H1 (cell line): ENCODE data around the gene HNF1B. TPM values are rescaled to one million over a fixed set of nuclear protein-coding genes. Genes with fewer than 3 reads are reported as not detected.

ENCODE experiments used
- CTCF ChIA-PET: fragments of 300-600 bp; sonication (Branson Sonifier 250); formaldehyde crosslinking; loops from one replicate; lab custom pipeline; 2021; ENCODE audit not compliant: partially characterized antibody; lab: Charles Lee
- POLR2A ChIA-PET: fragments of 300-600 bp; sonication (Branson Sonifier 250); formaldehyde crosslinking; loops from one replicate; lab custom pipeline; 2021; ENCODE audit warnings: inconsistent platforms; ENCODE audit not compliant: partially characterized antibody; lab: Charles Lee
- DNase-seq, 2 experiments: peaks; one replicate each; pipeline versions ENCODE4 v3.0.0 to v3.0.0-alpha.2; 2010 to 2022; ENCODE audit warnings: low spot score in 2 of 2, low read depth in 1 of 2, mixed read lengths in 1 of 2
- FAIRE-seq: peaks from 2 replicates; lab custom pipeline; 2011; peaks lifted over from hg19 to GRCh38; lab: Jason Lieb, UNC
- H2AFZ ChIP-seq: 2 replicates; pipeline ENCODE4 v1.8.1; 2012; ENCODE audit warnings: low read length, inconsistent platforms
- H2AK5ac ChIP-seq: 2 replicates; pipeline ENCODE4 v1.6.1; 2013; ENCODE audit warnings: low read depth, low read length
- H2BK120ac ChIP-seq: replicated peaks from 2 replicates; pipeline ENCODE3; 2013; ENCODE audit warnings: low read depth, low read length, inconsistent platforms
- H2BK12ac ChIP-seq: 2 replicates; pipeline ENCODE4 v1.6.1; 2013; ENCODE audit warnings: low read depth, low read length
- H2BK15ac ChIP-seq: 2 replicates; pipeline ENCODE4 v1.6.1; 2013; ENCODE audit warnings: low read length
- H2BK20ac ChIP-seq: 2 replicates; pipeline ENCODE4 v1.6.1; 2013; ENCODE audit warnings: low read length
- H2BK5ac ChIP-seq: 2 replicates; pipeline ENCODE4 v1.6.1; 2013; ENCODE audit warnings: low read depth, low read length
- H3K14ac ChIP-seq: 2 replicates; pipeline ENCODE4 v1.6.1; 2013; ENCODE audit warnings: inconsistent platforms; ENCODE audit not compliant: insufficient read length
- H3K18ac ChIP-seq: 2 replicates; pipeline ENCODE4 v1.6.1; 2013; ENCODE audit warnings: low read length; ENCODE audit errors: extremely low read depth
- H3K23ac ChIP-seq: 2 replicates; pipeline ENCODE4 v1.6.1; 2013; ENCODE audit warnings: inconsistent platforms; ENCODE audit not compliant: insufficient read length
- H3K23me2 ChIP-seq: 2 replicates; pipeline ENCODE4 v1.6.1; 2013; ENCODE audit warnings: low read depth, low read length
- H3K27ac ChIP-seq: 2 replicates; pipeline ENCODE4 v1.6.1; 2011; ENCODE audit warnings: low read depth, low read length, inconsistent platforms
- H3K27me3 ChIP-seq, 4 experiments: replicated peaks in 1 of 4; 1 replicate in 1 of 4; 2 replicates in 3 of 4; pipeline versions ENCODE4 v1.6.1 to v1.8.1; 2011 to 2013; ENCODE audit warnings: low read length in 3 of 4, mild to moderate bottlenecking in 3 of 4, inconsistent platforms in 2 of 4, mixed read lengths in 2 of 4, moderate library complexity in 1 of 4; ENCODE audit not compliant: control insufficient read depth in 3 of 4, insufficient read depth in 3 of 4; ENCODE audit errors: extremely low read depth in 1 of 4
- H3K36me3 ChIP-seq, 4 experiments: 2 replicates each; pipeline versions ENCODE4 v1.6.1 to v1.8.1; 2011 to 2013; ENCODE audit warnings: mild to moderate bottlenecking in 4 of 4, low read length in 3 of 4, moderate library complexity in 2 of 4, control low read depth in 1 of 4, inconsistent platforms in 1 of 4; ENCODE audit not compliant: insufficient read depth in 4 of 4, control insufficient read depth in 2 of 4
- H3K4ac ChIP-seq: replicated peaks from 2 replicates; pipeline ENCODE3; 2013; ENCODE audit warnings: low read length, low read depth, mixed read lengths, inconsistent platforms; ENCODE audit not compliant: insufficient read length
- H3K4me1 ChIP-seq, 4 experiments: replicated peaks in 1 of 4; 1 replicate in 1 of 4; 2 replicates in 3 of 4; pipeline versions ENCODE4 v1.6.1 to v1.8.1; 2011 to 2013; ENCODE audit warnings: low read length in 3 of 4, inconsistent platforms in 2 of 4, mixed read lengths in 1 of 4; ENCODE audit not compliant: insufficient read depth in 4 of 4, control insufficient read depth in 3 of 4
- H3K4me2 ChIP-seq, 2 experiments: 2 replicates each; pipeline versions ENCODE4 v1.6.1 to v1.8.1; 2011 to 2013; ENCODE audit warnings: low read depth in 2 of 2, low read length in 2 of 2, control low read depth in 1 of 2, inconsistent platforms in 1 of 2, mild to moderate bottlenecking in 1 of 2; ENCODE audit not compliant: insufficient read depth in 1 of 2
- H3K4me3 ChIP-seq, 4 experiments: fragments of 200-600, 300-600 bp in 1 of 4; sonication (generic), shearing (Covaris generic), sonication (Bioruptor Twin) in 1 of 4; 2 replicates each; pipeline versions ENCODE4 v1.5.1 to v1.8.1; 2011 to 2016; ENCODE audit warnings: low read length in 4 of 4, low read depth in 3 of 4, control low read depth in 2 of 4, inconsistent platforms in 2 of 4, mild to moderate bottlenecking in 2 of 4, mixed read lengths in 1 of 4, moderate library complexity in 1 of 4; ENCODE audit not compliant: insufficient read depth in 2 of 4; ENCODE audit errors: extremely low read depth in 1 of 4
- H3K56ac ChIP-seq: replicated peaks from 2 replicates; pipeline ENCODE3; 2013; ENCODE audit warnings: low read depth, mild to moderate bottlenecking, mixed read lengths, low read length, inconsistent platforms; ENCODE audit not compliant: insufficient read length
- H3K79me1 ChIP-seq: 2 replicates; pipeline ENCODE4 v1.6.1; 2013; ENCODE audit warnings: low read depth, low read length, control low read depth
- H3K79me2 ChIP-seq, 2 experiments: 2 replicates each; pipeline versions ENCODE4 v1.6.1 to v1.8.1; 2012 to 2013; ENCODE audit warnings: low read length in 2 of 2, mild to moderate bottlenecking in 2 of 2, inconsistent platforms in 1 of 2; ENCODE audit not compliant: insufficient read depth in 2 of 2, control insufficient read depth in 1 of 2
- H3K9ac ChIP-seq, 4 experiments: replicated peaks in 1 of 4; 1 replicate in 1 of 4; 2 replicates in 3 of 4; pipeline versions ENCODE4 v1.6.1 to v1.8.1; 2011 to 2013; ENCODE audit warnings: low read depth in 3 of 4, low read length in 3 of 4, control low read depth in 2 of 4, mild to moderate bottlenecking in 2 of 4, moderate library complexity in 2 of 4, inconsistent platforms in 1 of 4; ENCODE audit errors: extremely low read depth in 1 of 4
- H3K9me3 ChIP-seq, 2 experiments: 2 replicates each; pipeline versions ENCODE4 v1.6.1 to v1.8.1; 2012 to 2013; ENCODE audit warnings: mild to moderate bottlenecking in 2 of 2, moderate library complexity in 2 of 2, control low read depth in 1 of 2, inconsistent platforms in 1 of 2, low read depth in 1 of 2, low read length in 1 of 2, mixed read lengths in 1 of 2; ENCODE audit not compliant: insufficient read depth in 2 of 2
- H4K20me1 ChIP-seq, 2 experiments: replicated peaks in 1 of 2; 2 replicates each; pipeline versions ENCODE3 to v1.8.1; 2011 to 2013; ENCODE audit warnings: inconsistent platforms in 2 of 2, low read length in 2 of 2, mild to moderate bottlenecking in 1 of 2; ENCODE audit not compliant: insufficient read depth in 2 of 2, control insufficient read depth in 1 of 2
- H4K5ac ChIP-seq: 2 replicates; pipeline ENCODE4 v1.6.1; 2013; ENCODE audit warnings: low read length, low read depth, mixed read lengths, inconsistent platforms; ENCODE audit not compliant: insufficient read length
- H4K8ac ChIP-seq: 2 replicates; pipeline ENCODE4 v1.8.0; 2013; ENCODE audit warnings: mild to moderate bottlenecking, moderate library complexity, low read length, inconsistent platforms; ENCODE audit not compliant: insufficient read depth; ENCODE audit errors: extremely low read depth
- H4K91ac ChIP-seq: replicated peaks from 2 replicates; pipeline ENCODE3; 2013; ENCODE audit warnings: low read length, mixed read lengths, inconsistent platforms; ENCODE audit not compliant: insufficient read length
- ASH2L ChIP-seq: fragments of 200-600, 300-600 bp; sonication (generic); IDR thresholded peaks from one replicate; pipeline ENCODE4 v1.7.1; 2017; ENCODE audit warnings: low read length
- CBX8 ChIP-seq: fragments of 300-800, 300-1000 bp; sonication (generic); IDR thresholded peaks from 2 replicates; pipeline ENCODE4 v1.7.1; 2016; ENCODE audit warnings: low read depth, low read length, borderline replicate concordance
- KDM4A ChIP-seq: IDR thresholded peaks from one replicate; pipeline ENCODE4 v1.7.1; 2012; ENCODE audit warnings: low read depth, mild to moderate bottlenecking, moderate library complexity, low read length, inconsistent platforms; ENCODE audit not compliant: severe bottlenecking
- PHF8 ChIP-seq: fragments of 200-600 bp; sonication (generic); conservative IDR thresholded peaks from 2 replicates; pipeline ENCODE4 v1.7.1; 2012; ENCODE audit warnings: low read depth, mild to moderate bottlenecking, inconsistent platforms, low read length, moderate library complexity
- POU5F1 ChIP-seq: IDR thresholded peaks from 2 replicates; pipeline ENCODE4 v1.6.1; 2011; ENCODE audit warnings: low read depth, mild to moderate bottlenecking, low read length, moderate library complexity
- RBBP5 ChIP-seq: IDR thresholded peaks from 2 replicates; pipeline ENCODE4 v1.7.1; 2012; ENCODE audit warnings: low read depth, mild to moderate bottlenecking, inconsistent platforms, low read length, moderate library complexity, borderline replicate concordance
- WGBS, 2 experiments: shearing (Covaris generic) in 1 of 2; methylation state at CpG; one replicate each; pipeline versions ENCODE4 v1.1.6 to v1.1.7; 2013 to 2015; ENCODE audit warnings: low lambda C conversion rate in 2 of 2, mixed read lengths in 2 of 2, inconsistent platforms in 1 of 2, low coverage in 1 of 2, missing lambda C conversion rate in 1 of 2; ENCODE audit not compliant: insufficient replicate concordance in 2 of 2, insufficient coverage in 1 of 2, insufficient read length in 1 of 2; ENCODE audit errors: extremely low coverage in 1 of 2, missing lambda C conversion rate in 1 of 2; 5-methylcytosine and 5-hydroxymethylcytosine counted together
- long read RNA-seq, 2 experiments: library from RNA in 1 of 2; library from capped mRNA in 1 of 2; stranded (forward); transcript quantifications; one replicate each; pipeline ENCODE4 v2.0.0, GENCODE V29; 2021; ENCODE audit warnings: inconsistent platforms in 1 of 2
- polyA minus RNA-seq, 3 experiments: library from RNA; depleted of rRNA, polyadenylated mRNA; stranded (reverse); fragments of >200 nt; gene quantifications; 1 replicate in 2 of 3; 2 replicates in 1 of 3; pipeline ENCODE4 v1.2.3, GENCODE V29; 2011
- polyA plus RNA-seq, 7 experiments: library from polyadenylated mRNA; depleted of rRNA in 3 of 7; stranded (reverse) in 5 of 7; unstranded in 2 of 7; fragments of >200 nt in 5 of 7; fragments of 200-250 nt in 2 of 7; gene quantifications; 1 replicate in 5 of 7; 2 replicates in 1 of 7; 4 replicates in 1 of 7; pipeline versions ENCODE4 v1.2.1 to v1.2.3, GENCODE V29; 2011 to 2013; ENCODE audit warnings: missing spikeins in 2 of 7, mixed read lengths in 2 of 7
- total RNA-seq: library from RNA; stranded (reverse); fragmentation: NEBNext Ultra II Directional; extraction: Animal tissue kit (Norgen Biotek cat#: 25700); gene quantifications from 2 replicates; pipeline ENCODE4 v1.2.1, GENCODE V29; 2021
- TF ChIP-seq, protein P1 (sequence below): IDR thresholded peaks from 2 replicates; pipeline ENCODE4 v1.6.1; 2011; ENCODE audit warnings: low read length, improper control_type of control experiment

The HNF1B gene
- total RNA-seq (0.13 TPM in 1 of 2 replicates, not detected in the other), polyA plus RNA-seq (2011; rRNA removed) (0.28 and 0.30 TPM in 2 replicates), polyA minus RNA-seq (2011; rRNA and poly(A)+ RNA removed) (0.20 and 0.22 TPM in 2 replicates)
- polyA plus RNA-seq (2011; cell fraction: cytosol; rRNA removed): 0.17 TPM
- 0.40 TPM for polyA plus RNA-seq (2011; cell fraction: nucleus; rRNA removed)
- polyA plus RNA-seq (2012, experiment 1 of 2): 0.17 to 0.58 TPM (median 0.27 TPM) in 4 replicates
- polyA plus RNA-seq (2012, experiment 2 of 2): 0.17 TPM
- 0.12 TPM for polyA plus RNA-seq (2013, experiment 1 of 2)
- 0.11 TPM for polyA plus RNA-seq (2013, experiment 2 of 2)
- polyA minus RNA-seq (2011; cell fraction: cytosol; rRNA and poly(A)+ RNA removed): not detected
- not detected for polyA minus RNA-seq (2011; cell fraction: nucleus; rRNA and poly(A)+ RNA removed)
- long read RNA-seq, experiment 1: 0 reads
- long read RNA-seq, experiment 2: 0 reads

DNA sequence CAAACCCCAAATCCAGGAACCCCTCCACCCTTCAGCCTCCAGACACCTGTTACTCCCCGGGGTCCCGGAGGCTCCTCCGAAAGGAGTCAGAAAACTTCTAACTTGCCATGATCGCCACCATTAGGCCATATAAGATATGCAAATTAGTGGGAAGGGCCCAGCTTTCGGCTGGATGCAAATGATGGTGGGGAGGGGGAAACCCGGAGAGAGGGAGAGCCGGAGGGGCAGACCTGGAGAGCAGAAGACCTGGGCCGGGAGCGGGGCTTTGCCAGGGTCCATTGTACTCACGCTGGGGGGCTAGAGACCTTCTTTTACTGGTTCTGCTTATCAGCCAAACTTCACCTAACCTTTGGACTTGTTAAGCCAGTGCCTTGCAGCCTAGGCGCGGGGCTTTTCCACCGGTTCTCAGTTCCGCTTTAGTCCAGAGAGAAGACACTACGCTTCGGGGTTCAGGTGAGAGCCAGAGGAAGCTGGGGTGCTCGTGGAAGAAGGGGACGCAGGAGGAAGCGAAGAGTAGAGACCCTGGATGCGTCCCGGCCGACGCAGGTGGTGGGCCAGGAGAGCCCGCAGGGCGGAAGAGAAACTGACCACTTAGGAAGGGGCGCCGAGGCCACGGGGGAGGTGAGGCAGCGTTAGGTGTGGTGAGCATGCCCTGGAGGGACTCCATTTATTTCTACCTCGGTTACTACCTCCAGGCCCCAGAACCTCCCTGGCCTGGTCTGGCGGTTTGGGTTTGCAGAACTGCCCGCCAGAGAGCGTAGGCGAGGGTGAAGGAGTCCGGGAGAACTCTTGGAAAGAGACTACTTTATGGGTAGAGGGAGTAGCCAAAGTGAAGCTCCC lies at the start of gene HNF1B:
TSS of gene HNF1B (minus strand) at position 99 of the 840 bp plus-strand sequence. CDS start 175 bp downstream, outside the sequence.
- FAIRE-seq (no peak), DNase-seq (peak in 1 of 2 experiments; percentile 65)
- H2BK20ac ChIP-seq: no peak within 1 kb of the TSS
- peak within 1 kb of the TSS; percentile 34; the same call in 1 of the 2 replicates for H2AFZ ChIP-seq
- no peak within 1 kb of the TSS for H3K23ac ChIP-seq
- H2BK5ac ChIP-seq: no peak within 1 kb of the TSS; the same call in 1 of the 2 replicates
- peak within 1 kb of the TSS; percentile 17; the same call in 1 of the 2 replicates for H4K8ac ChIP-seq
- H3K4me1 ChIP-seq: peaks cover 0 to 21% (median 15%) of the 10 kb centered on the region in 4 experiments; a peak in 5 of 7 replicates
- no peak within 1 kb of the TSS for H2AK5ac ChIP-seq
- ChIA-PET CTCF (interaction anchor here (0.6 to 3.2 kb wide), 11 partner anchors 10 to 99 kb away, joined by 3 to 17 read pairs (median 4); no protein-coding TSS in a partner anchor), POLR2A (interaction anchor here (0.7 kb wide), 1 partner anchor 1936 kb away, joined by 3 read pairs; the partner anchor contains the start of gene TAF15)
- H3K23me2 ChIP-seq: peaks cover 18% of the 10 kb centered on the region; the same call in 1 of the 2 replicates
- H3K36me3 ChIP-seq: peaks cover 0 to 7% (median 0%) of the 10 kb centered on the region in 4 experiments; a peak in 1 of 8 replicates
- no peaks in the 10 kb centered on the region for H3K79me1 ChIP-seq
- 5% methylated on average over 34 of the region's 35 CpGs; no CpG with 5 or more reads in 1 of the 2 experiments for WGBS, 2 experiments
- H3K27me3 ChIP-seq: peaks cover 60 to 86% (median 77%) of the 10 kb centered on the region in 4 experiments
- H4K20me1 ChIP-seq: peaks cover 0 to 1% of the 10 kb centered on the region in 2 experiments
- H3K4me2 ChIP-seq: peak within 1 kb of the TSS; percentile 87 to 94
- H3K9ac ChIP-seq: peak within 1 kb of the TSS in 1 of 4 experiments; percentile 13; a peak in 1 of 7 replicates
- peak within 1 kb of the TSS; percentile 75; the same call in 1 of the 2 replicates for H2BK12ac ChIP-seq
- no peak within 1 kb of the TSS for H3K14ac ChIP-seq
- H4K5ac ChIP-seq: no peak within 1 kb of the TSS
- no peak within 1 kb of the TSS for H4K91ac ChIP-seq
- H2BK120ac ChIP-seq: no peak within 1 kb of the TSS
- no peak within 1 kb of the TSS for H3K56ac ChIP-seq
- no peaks in the 10 kb centered on the region for H3K9me3 ChIP-seq
- H3K4ac ChIP-seq: no peak within 1 kb of the TSS
- no peak within 1 kb of the TSS for H3K27ac ChIP-seq
- no peak within 1 kb of the TSS for H2BK15ac ChIP-seq
- H3K4me3 ChIP-seq: peak within 1 kb of the TSS; percentile 39 to 69 (median 48); a peak in 7 of 8 replicates
- H3K79me2 ChIP-seq: no peaks in the 10 kb centered on the region
- H3K18ac ChIP-seq: no peak within 1 kb of the TSS; the same call in none of the 2 replicates
- TF ChIP-seq ASH2L: no peak
- TF ChIP-seq KDM4A: peak; percentile 40
- TF ChIP-seq CBX8: no peak
- TF ChIP-seq, protein P1, sequence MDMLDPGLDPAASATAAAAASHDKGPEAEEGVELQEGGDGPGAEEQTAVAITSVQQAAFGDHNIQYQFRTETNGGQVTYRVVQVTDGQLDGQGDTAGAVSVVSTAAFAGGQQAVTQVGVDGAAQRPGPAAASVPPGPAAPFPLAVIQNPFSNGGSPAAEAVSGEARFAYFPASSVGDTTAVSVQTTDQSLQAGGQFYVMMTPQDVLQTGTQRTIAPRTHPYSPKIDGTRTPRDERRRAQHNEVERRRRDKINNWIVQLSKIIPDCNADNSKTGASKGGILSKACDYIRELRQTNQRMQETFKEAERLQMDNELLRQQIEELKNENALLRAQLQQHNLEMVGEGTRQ: no peak
- TF ChIP-seq POU5F1: no peak
- no peak for TF ChIP-seq RBBP5
- no peak for TF ChIP-seq PHF8
